OCI-LY3 (cell line): ENCODE results near the gene PYGB.

Experiments used
- H2AFZ ChIP-seq: fragments of 200-600, 300-600 bp; shearing (Covaris generic); 2 replicates; pipeline ENCODE4 v1.6.0; 2014; ENCODE audit warnings: antibody characterized with exemption, low read depth, low read length
- H3K27ac ChIP-seq: fragments of 200-600, 300-600 bp; sonication (generic); 2 replicates; pipeline ENCODE4 v1.5.1; 2014; ENCODE audit warnings: mild to moderate bottlenecking, low read length, moderate library complexity, mixed read lengths
- H3K27me3 ChIP-seq: fragments of 200-600, 300-600 bp; sonication (generic); 2 replicates; pipeline ENCODE4 v1.6.1; 2014; ENCODE audit warnings: low read depth, low read length, mixed read lengths
- H3K36me3 ChIP-seq: fragments of 200-600, 300-600 bp; sonication (generic); replicated peaks from 2 replicates; pipeline ENCODE3; 2014; ENCODE audit warnings: low read depth, low read length, mixed read lengths
- H3K4me1 ChIP-seq: fragments of 300-600, 200-600 bp; sonication (generic); 2 replicates; pipeline ENCODE4 v1.6.1; 2014; ENCODE audit warnings: low read length, mixed read lengths
- H3K4me2 ChIP-seq: fragments of 200-600, 300-600 bp; sonication (generic); 2 replicates; pipeline ENCODE4 v1.6.1; 2014; ENCODE audit warnings: low read length, mixed read lengths
- H3K4me3 ChIP-seq: fragments of 300-600, 200-600 bp; sonication (generic); 2 replicates; pipeline ENCODE4 v1.5.1; 2014; ENCODE audit warnings: antibody characterized with exemption, mild to moderate bottlenecking, low read length, moderate library complexity
- H3K79me2 ChIP-seq: fragments of 300-600, 200-600 bp; shearing (Covaris generic); 2 replicates; pipeline ENCODE4 v1.6.1; 2014; ENCODE audit warnings: mild to moderate bottlenecking, low read length, mixed read lengths
- H3K9ac ChIP-seq: fragments of 300-600, 200-600 bp; shearing (Covaris generic); 2 replicates; pipeline ENCODE4 v1.6.0; 2014; ENCODE audit warnings: mild to moderate bottlenecking, low read length, moderate library complexity
- H3K9me3 ChIP-seq: fragments of 200-600, 300-600 bp; shearing (Covaris generic); 2 replicates; pipeline ENCODE4 v1.6.1; 2014; ENCODE audit warnings: low read length, mixed read lengths; ENCODE audit not compliant: insufficient read depth
- H4K20me1 ChIP-seq: fragments of 200-600, 300-600 bp; sonication (generic); 2 replicates; pipeline ENCODE4 v1.6.1; 2016; ENCODE audit warnings: low read length, mixed read lengths; ENCODE audit not compliant: insufficient read depth
- CTCF ChIP-seq: fragments of 200-600, 300-600 bp; sonication (generic); IDR thresholded peaks from 2 replicates; pipeline ENCODE4 v1.5.1; 2014; ENCODE audit warnings: antibody characterized with exemption, low read length, low read depth
- EZH2phosphoT487 ChIP-seq: fragments of 200-600 bp; shearing (Covaris generic); IDR thresholded peaks from 2 replicates; pipeline ENCODE4 v1.6.1; 2018; ENCODE audit warnings: antibody characterized with exemption, mixed run types, low read depth

The PYGB gene

GRCh38 chr20:25294459-25295385 lies 46.8 kb downstream of the PYGB start:
- Histone ChIP-seq H3K36me3 (peaks cover 12% of the 10 kb centered on the region), H4K20me1 (no peaks in the 10 kb centered on the region), H3K4me3 (0 out of 2 replicates have a peak overlapping the region, but pooled peaks have one; percentile 6), H3K9me3 (no peaks in the 10 kb centered on the region), H2AFZ (no peak overlapping the region), H3K79me2 (no peaks in the 10 kb centered on the region), H3K27me3 (no peaks in the 10 kb centered on the region), H3K9ac (no peak overlapping the region), H3K27ac (peak overlapping the region; percentile 15), H3K4me1 (peaks cover 27% of the 10 kb centered on the region), H3K4me2 (peak overlapping the region; percentile 51)
- TF ChIP-seq CTCF (peak; percentile 100), EZH2phosphoT487 (no peak)

DNA sequence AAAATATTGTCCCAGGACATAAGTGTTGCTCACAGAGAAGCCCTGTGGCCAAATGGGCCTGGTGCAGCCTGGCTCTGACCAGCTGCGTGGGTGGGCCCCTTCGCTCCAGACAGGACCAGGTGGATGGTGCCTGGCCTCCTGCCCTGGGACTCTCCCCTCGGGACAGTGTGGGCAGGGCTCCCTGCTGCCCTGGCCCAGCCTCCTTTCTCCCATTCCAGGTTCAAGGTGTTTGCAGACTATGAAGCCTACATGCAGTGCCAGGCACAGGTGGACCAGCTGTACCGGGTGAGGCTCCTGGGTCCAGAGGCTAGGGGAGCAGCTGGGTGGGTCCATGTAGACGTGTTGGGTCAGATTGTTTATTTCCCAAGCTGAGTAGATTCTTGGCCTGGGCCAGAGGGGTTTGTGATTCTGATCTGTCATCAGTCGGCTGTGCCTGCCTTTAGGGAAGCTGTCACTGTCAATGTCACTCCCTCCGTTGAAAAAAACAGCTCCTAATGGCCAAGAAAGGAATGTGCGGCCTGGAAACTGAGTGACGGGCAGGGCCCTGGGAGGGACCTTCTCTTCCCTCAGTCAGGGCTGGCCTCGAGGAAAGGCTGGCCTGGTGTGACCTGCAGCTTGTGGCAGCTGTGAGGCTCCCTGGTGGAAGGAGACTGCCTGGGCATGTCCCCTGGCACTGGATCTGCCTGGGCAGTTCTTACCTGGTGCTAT lies 47.7 kb downstream of the PYGB start:
- H3K36me3 ChIP-seq: peaks cover 12% of the 10 kb centered on the region

GRCh38 chr20:25296094-25297093 lies 48.5 kb downstream of the PYGB start:
- no peaks in the 10 kb centered on the region for H3K79me2 ChIP-seq
- H3K4me3 ChIP-seq: peak overlapping the region; percentile 17; the same call in 1 of the 2 replicates
- H3K4me1 ChIP-seq: peaks cover 27% of the 10 kb centered on the region
- peak overlapping the region; percentile 67 for H3K27ac ChIP-seq
- no peaks in the 10 kb centered on the region for H3K9me3 ChIP-seq
- H3K36me3 ChIP-seq: peaks cover 14% of the 10 kb centered on the region
- TF ChIP-seq CTCF: peak; percentile 43
- TF ChIP-seq EZH2phosphoT487: no peak
- no peaks in the 10 kb centered on the region for H4K20me1 ChIP-seq
- H3K4me2 ChIP-seq: peak overlapping the region; percentile 64
- no peak overlapping the region for H2AFZ ChIP-seq
- peak overlapping the region; percentile 42; the same call in 1 of the 2 replicates for H3K9ac ChIP-seq
- H3K27me3 ChIP-seq: no peaks in the 10 kb centered on the region

More for the DNA sequence above, 47.7 kb downstream of the PYGB start:
- Histone ChIP-seq H3K79me2 (no peaks in the 10 kb centered on the region), H3K9ac (no peak overlapping the region), H4K20me1 (no peaks in the 10 kb centered on the region), H2AFZ (no peak overlapping the region), H3K27me3 (no peaks in the 10 kb centered on the region), H3K4me1 (peaks cover 27% of the 10 kb centered on the region), H3K27ac (peak overlapping the region; percentile 15; the same call in 1 of the 2 replicates), H3K9me3 (no peaks in the 10 kb centered on the region), H3K4me3 (no peak overlapping the region), H3K4me2 (no peak overlapping the region)
- TF ChIP-seq EZH2phosphoT487 (no peak), CTCF (no peak)
